AG20443 (cell line): ENCODE data around the gene IER5.
A peak's percentile ranks its signal among the peaks of the same experiment; 100 is the strongest.

Experiments used
- DNase-seq: peaks from one replicate; pipeline ENCODE4 v3.0.0; 2012; ENCODE audit warnings: low spot score, mixed read lengths

Gene IER5

DNA sequence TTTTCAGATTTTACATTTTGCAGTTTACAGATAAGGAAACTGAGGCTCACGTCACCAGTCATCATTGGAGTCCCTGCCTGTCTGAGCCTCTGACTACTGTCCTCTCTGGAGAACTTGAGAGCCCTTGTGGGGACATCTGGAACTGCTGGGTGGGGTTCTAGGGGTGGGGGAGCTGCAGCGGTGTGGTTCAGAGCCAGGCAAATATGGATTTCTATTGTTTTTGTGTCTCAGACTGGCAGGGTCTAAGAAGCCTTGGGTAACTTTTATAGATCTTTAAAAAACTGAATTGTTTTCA is 46.9 kb downstream of the IER5 start:
- peak; percentile 71 for DNase-seq

DNA sequence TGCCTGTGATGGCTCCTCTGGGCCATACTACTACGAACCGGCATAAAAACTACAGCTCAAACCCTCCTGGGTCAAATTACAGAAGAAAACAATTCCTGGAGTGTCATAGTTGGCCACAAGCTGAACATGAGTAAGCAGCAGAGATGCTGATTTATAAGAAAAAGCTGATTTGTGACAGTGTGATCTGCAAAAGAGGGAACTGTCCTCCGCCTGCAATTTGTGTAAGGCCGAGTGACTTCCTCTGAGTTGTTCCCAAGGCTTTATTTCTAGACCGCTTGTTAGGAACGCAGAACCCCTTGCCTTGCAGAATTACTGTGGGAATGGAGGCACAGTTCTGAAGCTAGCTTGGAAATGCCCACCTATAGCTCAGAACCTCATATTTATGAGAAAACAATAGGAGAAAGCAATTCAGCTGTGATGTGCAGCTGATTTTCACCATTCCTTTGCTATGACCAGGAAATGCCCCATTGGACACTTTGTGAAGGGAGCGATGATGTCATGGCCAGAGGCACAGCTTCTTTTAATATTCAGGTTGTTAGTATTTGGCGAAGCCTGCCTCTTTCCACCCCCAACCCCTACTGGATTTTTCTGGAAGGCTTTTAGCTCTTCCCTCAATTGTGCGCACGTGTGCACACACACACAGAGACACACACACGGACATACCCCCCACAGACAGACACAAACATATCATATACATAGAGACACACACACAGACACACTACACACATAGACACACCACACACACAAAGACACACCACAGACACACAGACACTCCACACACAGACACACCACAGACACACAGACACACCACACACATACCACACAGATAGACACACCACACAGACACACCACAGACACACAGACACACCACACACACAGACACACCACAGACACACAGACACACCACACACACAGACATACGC is 47.6 kb downstream of the IER5 start:
- peak; percentile 85 for DNase-seq

DNA sequence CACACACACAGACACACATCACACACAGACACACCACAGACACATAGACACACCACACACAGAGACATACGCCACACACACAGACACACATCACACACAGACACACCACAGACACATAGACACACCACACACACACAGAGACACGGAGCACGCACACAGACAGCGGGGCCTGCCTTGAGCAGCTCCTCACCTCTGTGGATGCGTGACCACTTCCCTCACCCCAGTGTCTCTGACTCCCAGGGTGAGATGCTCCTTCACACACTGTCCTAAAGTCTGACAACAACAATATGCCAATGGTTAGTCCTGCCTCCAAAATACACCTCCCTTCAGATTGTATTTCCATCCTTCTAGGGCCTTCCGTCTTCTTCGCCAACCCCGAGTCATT is 48.2 kb downstream of the IER5 start:
- no peak for DNase-seq

DNA sequence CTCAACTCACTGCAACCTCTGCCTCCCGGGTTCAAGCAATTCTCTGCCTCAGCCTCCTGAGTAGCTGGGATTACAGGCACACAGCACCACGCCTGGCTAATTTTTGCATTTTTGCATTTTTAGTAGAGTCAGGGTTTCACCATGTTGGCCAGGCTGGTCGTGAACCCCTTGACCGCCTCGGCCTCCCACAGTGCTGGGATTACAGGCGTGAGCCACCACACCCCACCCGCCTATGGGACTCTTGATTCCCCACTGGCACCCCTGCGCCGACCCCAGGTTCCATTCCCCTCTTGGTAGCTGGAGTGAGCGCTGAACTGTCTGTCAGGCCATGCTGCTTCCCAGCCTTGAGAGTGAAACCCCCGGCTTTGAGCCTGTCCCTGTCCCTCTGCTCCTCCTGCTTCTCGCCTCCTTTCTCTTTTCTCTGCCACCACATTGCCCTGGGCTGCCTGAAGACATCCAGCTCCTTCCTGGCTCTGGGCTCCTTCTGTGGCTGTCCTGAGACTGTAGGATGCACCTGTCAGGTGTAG is 48.8 kb downstream of the IER5 start:
- no peak for DNase-seq

DNA sequence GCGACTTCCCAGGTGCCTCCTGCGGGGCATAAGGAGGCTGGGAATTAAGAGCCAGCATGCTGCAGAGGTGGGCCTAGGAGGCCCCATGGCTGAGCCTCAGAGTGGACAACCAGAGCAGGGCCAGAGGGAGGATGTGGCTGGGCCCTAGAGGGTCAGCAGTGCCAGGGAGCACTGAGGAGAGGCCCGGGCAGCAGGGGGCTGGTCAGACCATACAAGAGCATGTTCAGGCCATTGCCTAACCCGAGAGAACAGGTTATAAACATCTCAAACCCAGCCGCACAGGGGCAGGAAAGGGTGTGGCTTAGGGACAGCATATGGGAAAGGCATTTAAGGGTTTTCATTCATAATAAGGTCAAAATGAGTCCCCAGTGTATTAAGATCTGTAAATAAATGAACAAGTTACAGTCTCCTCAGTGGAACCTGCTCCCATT is 51.1 kb downstream of the IER5 start:
- DNase-seq: peak; percentile 42

DNA sequence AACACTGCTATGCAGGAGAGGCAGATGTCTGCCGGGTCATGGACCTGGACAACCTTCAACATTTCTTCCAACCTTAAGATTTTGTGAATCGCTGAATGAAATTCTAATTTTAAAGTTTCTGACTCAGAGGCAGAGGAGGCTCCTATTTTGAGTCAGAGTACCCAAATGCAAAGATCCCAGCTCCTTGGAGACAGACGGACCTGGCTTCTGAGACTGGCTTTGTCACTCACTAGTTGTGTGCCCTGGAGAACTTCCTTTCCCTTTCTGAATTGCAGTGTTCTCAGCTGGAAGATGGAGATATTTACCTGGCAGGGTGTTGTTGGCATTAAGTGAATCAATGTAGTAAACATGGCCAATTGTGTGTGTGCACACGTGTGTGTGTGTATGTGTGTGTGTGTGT is 51.9 kb downstream of the IER5 start:
- DNase-seq: peak; percentile 38

DNA sequence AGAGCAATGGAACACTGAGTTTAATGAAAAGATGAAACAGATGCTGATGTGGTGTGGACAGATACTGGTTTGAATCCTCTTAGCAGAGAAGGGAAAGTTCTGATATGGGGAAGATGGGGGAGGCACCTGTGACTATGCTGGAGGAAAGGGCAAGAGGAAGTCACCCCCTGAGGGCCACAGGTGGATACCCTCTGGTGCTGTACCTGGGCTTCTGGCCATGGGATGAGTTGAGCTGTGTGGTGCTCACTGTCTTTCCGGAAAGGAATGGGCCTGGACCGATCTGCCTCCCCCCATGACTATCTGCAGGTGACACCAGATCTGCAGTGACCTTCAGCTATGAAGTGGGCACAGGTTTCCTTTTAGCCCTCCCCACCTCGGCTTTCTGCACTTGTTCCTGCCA is 52.4 kb downstream of the IER5 start:
- DNase-seq: no peak

DNA sequence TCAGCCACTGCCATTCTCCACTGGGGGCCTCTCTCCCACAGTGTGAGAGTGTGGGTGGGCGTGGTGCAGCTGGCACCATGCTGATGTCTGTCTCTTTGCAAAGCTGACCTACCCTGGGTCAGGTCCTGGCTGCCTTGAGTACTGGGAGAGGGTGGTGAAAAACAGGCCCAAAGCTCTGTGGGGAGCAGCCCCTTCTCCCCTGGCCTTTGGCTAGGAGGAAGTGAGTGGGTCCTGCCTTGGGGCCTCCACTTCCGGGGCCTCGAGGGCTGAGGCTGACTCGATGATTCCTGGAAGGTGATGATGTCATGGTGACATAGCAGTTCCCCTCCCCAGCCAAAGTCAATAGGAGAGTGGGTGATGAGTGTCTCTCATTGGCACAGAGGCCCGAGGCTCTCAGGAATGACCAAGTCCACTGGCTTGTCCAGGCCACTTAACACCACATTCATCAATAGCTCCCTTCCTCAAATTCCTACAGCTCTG is 53.0 kb downstream of the IER5 start:
- DNase-seq: peak; percentile 77
